HepG2 (cell line): ENCODE measurements around the gene CSMD2.

Experiments used
- ELF4 ChIP-seq: sonication (generic); formaldehyde crosslinking; IDR thresholded peaks from 2 replicates; pipeline ENCODE4 v1.5.0; 2020; ENCODE audit warnings: missing genetic modification reagents, mild to moderate bottlenecking, moderate library complexity, borderline replicate concordance
- ESRRA ChIP-seq: sonication (generic); formaldehyde crosslinking; IDR thresholded peaks from 2 replicates; pipeline ENCODE4 v1.5.1; 2020; ENCODE audit warnings: mild to moderate bottlenecking, low read depth, missing genetic modification reagents
- POLR2AphosphoS5 ChIP-seq: IDR thresholded peaks from 2 replicates; pipeline ENCODE4 v1.6.1; 2012; ENCODE audit warnings: low read depth, low read length
- RAD21 ChIP-seq: fragments of 450-650 bp; formaldehyde crosslinking; IDR thresholded peaks from 2 replicates; pipeline ENCODE4 v1.5.0; 2020; ENCODE audit warnings: mild to moderate bottlenecking
- ZSCAN20 ChIP-seq: sonication (generic); formaldehyde crosslinking; IDR thresholded peaks from 2 replicates; pipeline ENCODE4 v1.4.0; 2020; ENCODE audit warnings: missing genetic modification reagents, mild to moderate bottlenecking, borderline replicate concordance

GRCh38 chr1:33764149-33764548 lies 400.9 kb downstream of the CSMD2 start:
- TF ChIP-seq RAD21 (CRISPR knock-in tag) (no peak), ZSCAN20 (CRISPR knock-in tag) (no peak), POLR2AphosphoS5 (no peak), ELF4 (no peak), ESRRA (CRISPR knock-in tag) (no peak)
